Pancreas (tissue), 10 donors: ENCODE results near the gene KCNK16. TPM values are rescaled to one million over a fixed set of nuclear protein-coding genes. Genes with fewer than 3 reads are reported as not detected.

Experiments used
- ATAC-seq, 4 donors: fragments of 200-7000 bp; cut with Tn5 transposase; one replicate each; pipeline versions ENCODE4 v1.8.0 to v1.9.1; 2020; ENCODE audit warnings: mild to moderate bottlenecking in 4 of 4, moderate library complexity in 4 of 4
- DNase-seq, 6 donors: peaks; one replicate each; pipeline ENCODE4 v3.0.0-alpha.2; 2020
- FAIRE-seq: peaks from 2 replicates; lab custom pipeline; 2012; peaks lifted over from hg19 to GRCh38; lab: Jason Lieb, UNC
- H3K27ac ChIP-seq, 4 donors: fragments of 200-600 bp; sonication (generic); 1 replicate in 3 of 4; 2 replicates in 1 of 4; pipeline versions ENCODE4 v1.5.0 to v1.8.0; 2020
- H3K27me3 ChIP-seq, 4 donors: fragments of 200-600 bp; one replicate each; pipeline ENCODE4 v1.8.0; 2021
- H3K36me3 ChIP-seq, 3 donors: fragments of 200-600 bp; sonication (generic) in 1 of 3; one replicate each; pipeline versions ENCODE4 v1.5.0 to v1.8.0; 2020 to 2021
- H3K4me1 ChIP-seq, 3 donors: fragments of 200-600 bp; one replicate each; pipeline ENCODE4 v1.8.0; 2021
- H3K4me3 ChIP-seq, 4 donors: fragments of 200-600 bp; sonication (generic) in 2 of 4; one replicate each; pipeline versions ENCODE4 v1.5.0 to v1.8.0; 2020 to 2021
- H3K9me3 ChIP-seq, 4 donors: fragments of 200-600 bp; one replicate each; pipeline ENCODE4 v1.8.0; 2021
- CTCF ChIP-seq, 4 donors: fragments of 200-600 bp; sonication (generic) in 3 of 4; IDR thresholded peaks; one replicate each; pipeline versions ENCODE4 v1.5.0 to v1.8.0; 2021; ENCODE audit warnings: antibody characterized with exemption in 4 of 4
- WGBS, 2 donors: extraction: QIAGEN DNeasy Blood & Tissue Kit; methylation state at CpG; one replicate each; pipeline ENCODE4 v1.1.7; 2013; 5-methylcytosine and 5-hydroxymethylcytosine counted together
- intact Hi-C, 3 donors: fragments of 100-400 bp; cut with DNase I; formaldehyde crosslinking; loops; one replicate each; pipeline versions ENCODE4 v1.11.1 to v1.14.2; 2022
- polyA plus RNA-seq, 2 donors: library from polyadenylated mRNA; stranded (reverse); fragments of 200-250 nt; gene quantifications; one replicate each; pipeline ENCODE4 v1.2.3, GENCODE V29; 2013
- total RNA-seq, 6 donors: library from RNA; stranded (reverse); fragmentation: NEBNext Ultra II Directional in 4 of 6; extraction: Animal tissue kit (Norgen Biotek cat#: 25700) in 4 of 6; gene quantifications; one replicate each; pipeline versions ENCODE4 v1.2.1 to v1.2.4, GENCODE V29; 2021 to 2023
- donor health status: healthy with polysubstance abuse.
- donor health status: DM: no; HTN: no; CAD: no; lungs with moderate emphysema.
- donor health status: DM: no; HTN: no; CAD: no.
- donor health status: control.
- donor health status: control.
- donor health status: Bipolar disorder and iron deficiency.
- donor health status: DM: yes; HTN: yes; CAD: no.
- donor health status: DM: no; HTN: no; CAD: no.
- donor health status: DM: no; HTN: no; CAD: no.
- donor health status: DM: yes; HTN: yes; CAD: no.

The KCNK16 gene
- total and polyA plus RNA-seq, 8 donors: 1.7 to 121 (median 6.1) TPM

GRCh38 chr6:39344821-39345280 lies 22.3 kb upstream of the KCNK16 start:
- DNase-seq (no peak), ATAC-seq (no peak), FAIRE-seq (no peak)
- WGBS, 2 donors: 85 to 86% methylated on average over 7 of the region's 7 CpGs
- intact Hi-C loops: no loop called here
- H3K27me3 ChIP-seq: no peaks in the 10 kb centered on the region
- H3K27ac ChIP-seq: no peak overlapping the region
- peaks cover 0 to 20% (median 7%) of the 10 kb centered on the region in 3 donors for H3K4me1 ChIP-seq
- no peaks in the 10 kb centered on the region for H3K36me3 ChIP-seq
- no peak overlapping the region for H3K4me3 ChIP-seq
- no peaks in the 10 kb centered on the region for H3K9me3 ChIP-seq
- TF ChIP-seq CTCF (IDR thresholded peaks at IDR 0.05): no peak

- no peak for TF ChIP-seq CTCF (IDR thresholded peaks at IDR 0.05)
- Histone ChIP-seq H3K27me3 (no peaks in the 10 kb centered on the region), H3K27ac (no peak overlapping the region), H3K9me3 (no peaks in the 10 kb centered on the region), H3K36me3 (no peaks in the 10 kb centered on the region), H3K4me1 (peaks cover 11 to 34% (median 20%) of the 10 kb centered on the region in 3 donors), H3K4me3 (no peak overlapping the region)
- intact Hi-C loops: no loop called here
- FAIRE-seq: no peak
- DNase-seq: no peak
- 82 to 86% methylated on average over 9 of the region's 9 CpGs for WGBS, 2 donors
- ATAC-seq: no peak
Observed at GRCh38 chr6:39343396-39343870, 20.9 kb upstream of the KCNK16 start.

GRCh38 chr6:39342692-39343395 lies 20.3 kb upstream of the KCNK16 start:
- H3K27ac ChIP-seq: peak overlapping the region in 1 of 4 donors; percentile 28
- no peaks in the 10 kb centered on the region for H3K9me3 ChIP-seq
- FAIRE-seq (no peak), DNase-seq (no peak), ATAC-seq (peak in 1 of 4 donors; percentile 16)
- H3K4me1 ChIP-seq: peaks cover 11 to 39% (median 22%) of the 10 kb centered on the region in 3 donors
- intact Hi-C loops: no loop called here
- H3K27me3 ChIP-seq: no peaks in the 10 kb centered on the region
- 57% methylated on average over 14 of the region's 14 CpGs for WGBS, 2 donors
- no peak overlapping the region for H3K4me3 ChIP-seq
- no peaks in the 10 kb centered on the region for H3K36me3 ChIP-seq
- no peak for TF ChIP-seq CTCF (IDR thresholded peaks at IDR 0.05)

- no peak for TF ChIP-seq CTCF (IDR thresholded peaks at IDR 0.05)
- no peak overlapping the region for H3K4me3 ChIP-seq
- no peak for DNase-seq
- H3K9me3 ChIP-seq: no peaks in the 10 kb centered on the region
- no peak overlapping the region for H3K27ac ChIP-seq
- ATAC-seq: no peak
- H3K4me1 ChIP-seq: peaks cover 11 to 39% (median 22%) of the 10 kb centered on the region in 3 donors
- H3K36me3 ChIP-seq: no peaks in the 10 kb centered on the region
- H3K27me3 ChIP-seq: no peaks in the 10 kb centered on the region
- intact Hi-C loops: no loop called here
- FAIRE-seq: no peak
- 85 to 90% methylated on average over 5 of the region's 5 CpGs for WGBS, 2 donors
Observed at GRCh38 chr6:39341937-39342336, 19.4 kb upstream of the KCNK16 start.

GRCh38 chr6:39341352-39341751 lies 18.9 kb upstream of the KCNK16 start:
- no peak for TF ChIP-seq CTCF (IDR thresholded peaks at IDR 0.05)
- H3K36me3 ChIP-seq: no peaks in the 10 kb centered on the region
- H3K4me1 ChIP-seq: peaks cover 11 to 39% (median 22%) of the 10 kb centered on the region in 3 donors
- ATAC-seq (no peak), FAIRE-seq (no peak), DNase-seq (no peak)
- H3K27me3 ChIP-seq: no peaks in the 10 kb centered on the region
- H3K9me3 ChIP-seq: no peaks in the 10 kb centered on the region
- WGBS, 2 donors: 95 to 96% methylated on average over 3 of the region's 3 CpGs
- no peak overlapping the region for H3K4me3 ChIP-seq
- intact Hi-C loops: no loop called here
- H3K27ac ChIP-seq: no peak overlapping the region
